Keratinocyte (primary cell): ENCODE measurements around the gene KRT34.

Source experiments
- CTCF ChIP-seq, 3 experiments: IDR thresholded peaks in 1 of 3; conservative IDR thresholded peaks in 1 of 3; optimal IDR thresholded peaks in 1 of 3; 2 replicates in 2 of 3; 3 replicates in 1 of 3; pipeline versions ENCODE3 to v1.5.1; 2011; ENCODE audit warnings: low read length in 3 of 3, mild to moderate bottlenecking in 3 of 3, moderate library complexity in 2 of 3, control low read depth in 1 of 3, inconsistent platforms in 1 of 3; ENCODE audit not compliant: insufficient read depth in 2 of 3; ENCODE audit errors: extremely low read depth in 1 of 3
- EZH2 ChIP-seq: IDR thresholded peaks from one replicate; pipeline ENCODE4 v1.6.1; 2012; ENCODE audit warnings: inconsistent platforms, mild to moderate bottlenecking, low read length, moderate library complexity

DNA sequence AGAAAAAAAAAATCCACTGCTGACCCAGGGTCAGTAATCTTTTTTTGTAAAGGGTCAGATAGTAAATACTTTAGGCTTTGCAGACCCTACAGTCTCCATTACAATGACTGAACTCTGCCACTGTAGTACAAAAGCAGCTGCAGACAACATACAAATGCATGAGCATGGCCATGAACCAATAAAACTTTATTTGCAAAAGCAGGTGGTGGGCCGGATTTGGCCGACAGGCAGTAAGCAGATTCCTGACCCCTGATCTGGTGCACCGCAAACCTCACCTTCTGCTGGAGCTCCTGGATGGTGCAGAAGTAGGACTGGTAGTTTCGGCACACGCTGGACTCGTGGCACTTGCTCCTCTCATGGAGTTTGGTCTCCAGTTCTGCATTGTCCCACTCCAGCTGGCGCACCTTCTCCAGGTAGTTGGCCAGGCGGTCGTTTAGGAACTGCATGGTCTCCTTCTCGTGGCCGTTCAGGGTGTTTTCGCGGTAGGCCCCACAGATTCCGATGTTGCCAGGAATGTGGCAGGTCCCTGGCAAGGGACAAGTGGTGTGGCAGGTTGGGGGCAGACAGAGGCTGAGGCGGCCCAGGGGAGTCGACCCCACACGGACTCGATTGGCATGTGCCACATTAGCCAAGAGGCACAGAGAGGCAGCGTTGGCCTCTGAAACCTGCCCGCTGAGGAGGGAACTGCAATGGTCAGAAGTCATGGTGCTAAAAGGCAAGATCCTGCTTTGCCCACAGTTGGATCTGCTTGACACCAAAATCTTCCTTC lies 29.1 kb upstream of the KRT34 start:
- TF ChIP-seq CTCF (optimal IDR thresholded peaks at IDR 0.05 in 1 of 3, IDR thresholded peaks at IDR 0.05 in 1 of 3, conservative IDR thresholded peaks at IDR 0.05 in 1 of 3; ENCODE audit: extremely low read depth in 1 of 3, insufficient read depth in 2 of 3, low read length in 3 of 3) (no peak), EZH2 (no peak)
